GM19324 (cell line): Measurements from ENCODE around the gene KCNK17.

Experiments
- ATAC-seq: cut with Tn5 transposase; IDR thresholded peaks from one replicate; pipeline ENCODE4 v1.9.1; 2021; ENCODE audit warnings: mild to moderate bottlenecking, moderate library complexity; ENCODE audit not compliant: unreplicated experiment, low FRiP score

Gene KCNK17

GRCh38 chr6:39314273-39314795, at the start of gene KCNK17:
TSS of gene KCNK17 (minus strand) at chr6:39314419. CDS start at chr6:39314320, 99 bp downstream.
- no peak for ATAC-seq

- ATAC-seq: no peak
Measured at GRCh38 chr6:39363280-39363679, 49.1 kb upstream of the KCNK17 start.

GRCh38 chr6:39362487-39362865, 48.3 kb upstream of the KCNK17 start:
- no peak for ATAC-seq

GRCh38 chr6:39361657-39362486, 47.7 kb upstream of the KCNK17 start:
- ATAC-seq: no peak

GRCh38 chr6:39360378-39360777, 46.2 kb upstream of the KCNK17 start:
- no peak for ATAC-seq

GRCh38 chr6:39357998-39358686, 43.9 kb upstream of the KCNK17 start:
- ATAC-seq: no peak

- no peak for ATAC-seq
Measured at GRCh38 chr6:39353698-39354315, 39.6 kb upstream of the KCNK17 start.

- no peak for ATAC-seq
Measured at GRCh38 chr6:39350723-39351505, 36.7 kb upstream of the KCNK17 start.

GRCh38 chr6:39348740-39349139, 34.5 kb upstream of the KCNK17 start:
- no peak for ATAC-seq

GRCh38 chr6:39347906-39348585, 33.8 kb upstream of the KCNK17 start:
- no peak for ATAC-seq

- ATAC-seq: no peak
Measured at GRCh38 chr6:39347206-39347605, 33.0 kb upstream of the KCNK17 start.

- ATAC-seq: no peak
Measured at GRCh38 chr6:39344821-39345280, 30.6 kb upstream of the KCNK17 start.

- no peak for ATAC-seq
Measured at GRCh38 chr6:39343396-39343870, 29.2 kb upstream of the KCNK17 start.

GRCh38 chr6:39342692-39343395, 28.6 kb upstream of the KCNK17 start:
- ATAC-seq: no peak

GRCh38 chr6:39341937-39342336, 27.7 kb upstream of the KCNK17 start:
- no peak for ATAC-seq

- no peak for ATAC-seq
Measured at GRCh38 chr6:39341352-39341751, 27.1 kb upstream of the KCNK17 start.

GRCh38 chr6:39339868-39340550, 25.8 kb upstream of the KCNK17 start:
- ATAC-seq: no peak

- no peak for ATAC-seq
Measured at GRCh38 chr6:39339096-39339867, 25.1 kb upstream of the KCNK17 start.
